K562 (cell line): ENCODE measurements around the gene SNIP1. TPM values are rescaled to one million over a fixed set of nuclear protein-coding genes. Genes with fewer than 3 reads are reported as not detected.
A peak's percentile ranks its signal among the peaks of the same experiment; 100 is the strongest.

Experiments used
- ATF7 ChIP-seq: fragments of 450-650 bp; IDR thresholded peaks from 2 replicates; pipeline ENCODE4 v1.7.1; 2014; ENCODE audit warnings: mild to moderate bottlenecking, moderate library complexity
- BHLHE40 ChIP-seq: IDR thresholded peaks from 2 replicates; pipeline ENCODE4 v1.6.1; 2011; ENCODE audit warnings: low read length, improper control_type of control experiment
- C11orf30 ChIP-seq: fragments of 450-650 bp; IDR thresholded peaks from 2 replicates; pipeline ENCODE4 v1.6.1; 2016; ENCODE audit warnings: low read depth, mild to moderate bottlenecking
- ELF2 ChIP-seq: fragments of 250-450 bp; sonication (Bioruptor Pico); IDR thresholded peaks from 2 replicates; pipeline ENCODE4 v1.5.0; 2021; ENCODE audit warnings: mild to moderate bottlenecking
- KDM4B ChIP-seq, 2 experiments: fragments of 450-650 bp in 1 of 2; sonication (generic) in 1 of 2; IDR thresholded peaks; 2 replicates each; pipeline ENCODE4 v1.6.1; 2016 to 2017; ENCODE audit warnings: borderline replicate concordance in 2 of 2, antibody characterized with exemption in 1 of 2, low read depth in 1 of 2, mild to moderate bottlenecking in 1 of 2
- LCOR ChIP-seq: sonication (generic); formaldehyde crosslinking; IDR thresholded peaks from 2 replicates; pipeline ENCODE4 v1.8.0; 2022; ENCODE audit warnings: mild to moderate bottlenecking, missing genetic modification reagents
- MYNN ChIP-seq, 2 experiments: sonication (generic); formaldehyde crosslinking in 1 of 2; IDR thresholded peaks; 2 replicates each; pipeline versions ENCODE4 v1.5.0 to v1.6.1; 2016 to 2020; ENCODE audit warnings: antibody characterized with exemption in 1 of 2, missing genetic modification reagents in 1 of 2
- RBM17 ChIP-seq: fragments of 200-400 bp; formaldehyde crosslinking; IDR thresholded peaks from 2 replicates; pipeline ENCODE4 v1.6.1; 2017; ENCODE audit warnings: low read depth, mild to moderate bottlenecking, low read length, borderline replicate concordance
- SIN3A ChIP-seq, 2 experiments: fragments of 150-350 bp in 1 of 2; IDR thresholded peaks; 2 replicates each; pipeline ENCODE4 v1.6.1; 2011 to 2016; ENCODE audit warnings: borderline replicate concordance in 2 of 2, low read depth in 2 of 2, low read length in 2 of 2, mild to moderate bottlenecking in 2 of 2, moderate library complexity in 2 of 2; ENCODE audit not compliant: control insufficient read depth in 1 of 2
- SRSF7 ChIP-seq: fragments of 200-400 bp; formaldehyde crosslinking; optimal IDR thresholded peaks from 2 replicates; pipeline ENCODE3; 2017; ENCODE audit warnings: mild to moderate bottlenecking, low read depth, low read length
- ZNF224 ChIP-seq: sonication (generic); formaldehyde crosslinking; IDR thresholded peaks from 2 replicates; pipeline ENCODE4 v1.8.0; 2022; ENCODE audit warnings: mild to moderate bottlenecking, missing genetic modification reagents
- polyA plus RNA-seq, 8 experiments: library from polyadenylated mRNA; depleted of rRNA in 4 of 8; stranded (reverse) in 5 of 8; unstranded in 3 of 8; fragments of >200 nt; fragmentation: Nextera tagmentation in 2 of 8; fragmentation: Illumina TruSeq in 1 of 8; extraction: Ambion mirVana in 2 of 8; extraction: Trizol in 1 of 8; gene quantifications; 2 replicates each; pipeline versions ENCODE4 v1.2.1 to v1.2.3, GENCODE V29; 2011 to 2014; ENCODE audit warnings: inconsistent platforms in 1 of 8, missing spikeins in 1 of 8
- total RNA-seq, 7 experiments: library from RNA; depleted of rRNA in 6 of 7; stranded (reverse); fragments of >200 nt in 6 of 7; fragmentation: Illumina TruSeq in 2 of 7; extraction: Trizol in 2 of 7; gene quantifications; 2 replicates each; pipeline versions ENCODE4 v1.2.1 to v1.2.3, GENCODE V29; 2011 to 2021; ENCODE audit warnings: low replicate concordance in 1 of 7
- TF ChIP-seq, protein P1 (sequence below), 2 experiments: fragments of 450-650 bp in 1 of 2; IDR thresholded peaks; 2 replicates each; pipeline ENCODE4 v1.6.1; 2011 to 2017; ENCODE audit warnings: low read depth in 2 of 2, antibody characterized with exemption in 1 of 2, borderline replicate concordance in 1 of 2, low read length in 1 of 2, mild to moderate bottlenecking in 1 of 2, mixed read lengths in 1 of 2; ENCODE audit not compliant: control insufficient read depth in 1 of 2
- TF ChIP-seq, protein P2 (sequence below), 3 experiments: fragments of 200-800 bp in 1 of 3; fragments of 250-450 bp in 1 of 3; fragments of 450-650 bp in 1 of 3; sonication (Bioruptor Pico) in 1 of 3; sonication (Bioruptor generic) in 1 of 3; formaldehyde crosslinking in 1 of 3; IDR thresholded peaks; 2 replicates each; pipeline versions ENCODE4 v1.6.1 to v1.8.0; 2016 to 2022; ENCODE audit warnings: mild to moderate bottlenecking in 2 of 3, missing genetic modification characterization in 2 of 3, missing compliant biosample characterization in 1 of 3, moderate library complexity in 1 of 3
- TF ChIP-seq, protein P3 (sequence below): fragments of 250-450 bp; sonication (Bioruptor Pico); IDR thresholded peaks from 2 replicates; pipeline ENCODE4 v1.4.0; 2020; ENCODE audit warnings: mild to moderate bottlenecking, moderate library complexity
- TF ChIP-seq, protein P4 (sequence below): sonication (generic); formaldehyde crosslinking; IDR thresholded peaks from 2 replicates; pipeline ENCODE4 v1.8.0; 2022; ENCODE audit warnings: mild to moderate bottlenecking, missing genetic modification reagents

Gene SNIP1
- total and polyA plus RNA-seq, 9 of the 15 experiments (the other 6 are each of a cell fraction or from before 2014, with no cell fraction given) = 2.9 to 25.9 (median 14.6) TPM

DNA sequence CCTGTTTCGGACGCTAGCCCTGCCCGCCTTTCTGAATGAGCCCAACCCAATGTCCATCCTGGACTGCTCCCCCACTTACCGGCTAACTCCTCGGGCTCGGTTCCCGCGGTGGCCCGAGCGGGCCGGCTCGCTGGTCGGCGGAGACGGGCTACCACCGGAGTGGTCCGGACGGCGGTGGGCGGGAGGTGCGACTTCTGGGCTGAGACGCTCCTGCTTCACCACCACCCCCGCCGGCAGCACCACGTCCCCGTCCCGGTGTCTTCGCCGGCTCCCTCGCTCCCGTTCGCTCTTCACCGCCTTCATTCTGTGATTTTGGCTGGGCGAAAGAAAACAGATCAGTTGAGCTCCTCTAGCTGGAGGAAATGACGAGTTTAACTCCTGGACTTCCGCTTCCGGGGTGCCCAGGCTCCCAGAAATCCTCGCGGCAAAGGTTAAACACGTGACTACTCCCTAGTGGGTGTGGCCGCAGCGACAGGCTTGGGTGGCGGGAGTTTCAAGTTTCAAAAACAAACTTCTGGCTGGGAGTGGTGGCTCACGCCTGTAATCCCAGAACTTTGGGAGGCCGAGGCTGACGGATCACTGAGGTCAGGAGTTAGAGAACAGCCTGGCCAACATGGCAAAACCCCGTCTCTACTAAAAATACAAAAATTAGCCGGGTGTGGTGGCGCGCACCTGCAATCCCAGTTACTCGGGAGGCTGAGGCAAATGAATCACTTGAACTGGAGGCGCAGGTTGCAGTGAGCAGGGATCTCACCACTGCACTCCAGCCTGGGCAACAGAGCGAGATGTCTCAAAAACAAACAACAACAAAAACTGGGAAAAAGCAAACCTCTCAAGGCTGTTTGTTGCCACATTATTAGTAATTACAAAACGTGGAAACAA is at the start of gene SNIP1 (continued):
- TF ChIP-seq, protein P1, sequence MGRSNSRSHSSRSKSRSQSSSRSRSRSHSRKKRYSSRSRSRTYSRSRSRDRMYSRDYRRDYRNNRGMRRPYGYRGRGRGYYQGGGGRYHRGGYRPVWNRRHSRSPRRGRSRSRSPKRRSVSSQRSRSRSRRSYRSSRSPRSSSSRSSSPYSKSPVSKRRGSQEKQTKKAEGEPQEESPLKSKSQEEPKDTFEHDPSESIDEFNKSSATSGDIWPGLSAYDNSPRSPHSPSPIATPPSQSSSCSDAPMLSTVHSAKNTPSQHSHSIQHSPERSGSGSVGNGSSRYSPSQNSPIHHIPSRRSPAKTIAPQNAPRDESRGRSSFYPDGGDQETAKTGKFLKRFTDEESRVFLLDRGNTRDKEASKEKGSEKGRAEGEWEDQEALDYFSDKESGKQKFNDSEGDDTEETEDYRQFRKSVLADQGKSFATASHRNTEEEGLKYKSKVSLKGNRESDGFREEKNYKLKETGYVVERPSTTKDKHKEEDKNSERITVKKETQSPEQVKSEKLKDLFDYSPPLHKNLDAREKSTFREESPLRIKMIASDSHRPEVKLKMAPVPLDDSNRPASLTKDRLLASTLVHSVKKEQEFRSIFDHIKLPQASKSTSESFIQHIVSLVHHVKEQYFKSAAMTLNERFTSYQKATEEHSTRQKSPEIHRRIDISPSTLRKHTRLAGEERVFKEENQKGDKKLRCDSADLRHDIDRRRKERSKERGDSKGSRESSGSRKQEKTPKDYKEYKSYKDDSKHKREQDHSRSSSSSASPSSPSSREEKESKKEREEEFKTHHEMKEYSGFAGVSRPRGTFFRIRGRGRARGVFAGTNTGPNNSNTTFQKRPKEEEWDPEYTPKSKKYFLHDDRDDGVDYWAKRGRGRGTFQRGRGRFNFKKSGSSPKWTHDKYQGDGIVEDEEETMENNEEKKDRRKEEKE (IDR thresholded peaks at IDR 0.05; ENCODE audit: borderline replicate concordance in 1 of 2, control insufficient read depth in 1 of 2, low read depth in 2 of 2, low read length in 1 of 2) = no peak; a peak in 1 of 4 replicates
- TF ChIP-seq, protein P2, sequence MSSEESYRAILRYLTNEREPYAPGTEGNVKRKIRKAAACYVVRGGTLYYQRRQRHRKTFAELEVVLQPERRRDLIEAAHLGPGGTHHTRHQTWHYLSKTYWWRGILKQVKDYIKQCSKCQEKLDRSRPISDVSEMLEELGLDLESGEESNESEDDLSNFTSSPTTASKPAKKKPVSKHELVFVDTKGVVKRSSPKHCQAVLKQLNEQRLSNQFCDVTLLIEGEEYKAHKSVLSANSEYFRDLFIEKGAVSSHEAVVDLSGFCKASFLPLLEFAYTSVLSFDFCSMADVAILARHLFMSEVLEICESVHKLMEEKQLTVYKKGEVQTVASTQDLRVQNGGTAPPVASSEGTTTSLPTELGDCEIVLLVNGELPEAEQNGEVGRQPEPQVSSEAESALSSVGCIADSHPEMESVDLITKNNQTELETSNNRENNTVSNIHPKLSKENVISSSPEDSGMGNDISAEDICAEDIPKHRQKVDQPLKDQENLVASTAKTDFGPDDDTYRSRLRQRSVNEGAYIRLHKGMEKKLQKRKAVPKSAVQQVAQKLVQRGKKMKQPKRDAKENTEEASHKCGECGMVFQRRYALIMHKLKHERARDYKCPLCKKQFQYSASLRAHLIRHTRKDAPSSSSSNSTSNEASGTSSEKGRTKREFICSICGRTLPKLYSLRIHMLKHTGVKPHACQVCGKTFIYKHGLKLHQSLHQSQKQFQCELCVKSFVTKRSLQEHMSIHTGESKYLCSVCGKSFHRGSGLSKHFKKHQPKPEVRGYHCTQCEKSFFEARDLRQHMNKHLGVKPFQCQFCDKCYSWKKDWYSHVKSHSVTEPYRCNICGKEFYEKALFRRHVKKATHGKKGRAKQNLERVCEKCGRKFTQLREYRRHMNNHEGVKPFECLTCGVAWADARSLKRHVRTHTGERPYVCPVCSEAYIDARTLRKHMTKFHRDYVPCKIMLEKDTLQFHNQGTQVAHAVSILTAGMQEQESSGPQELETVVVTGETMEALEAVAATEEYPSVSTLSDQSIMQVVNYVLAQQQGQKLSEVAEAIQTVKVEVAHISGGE (CRISPR knock-in tag; IDR thresholded peaks at IDR 0.05) = peak in 2 of 3 experiments; percentile 21 to 68; a peak in 1 of 6 replicates
- TF ChIP-seq ELF2 (CRISPR knock-in tag) = peak; percentile 86
- TF ChIP-seq SRSF7 = no peak
- no peak; the same call in 1 of the 2 replicates for TF ChIP-seq ZNF224 (CRISPR knock-in tag)
- peak in 1 of 2 experiments; percentile 91; a peak in 1 of 4 replicates for TF ChIP-seq KDM4B (IDR thresholded peaks at IDR 0.05; ENCODE audit: borderline replicate concordance in 2 of 2, low read depth in 1 of 2)
- TF ChIP-seq, protein P3, sequence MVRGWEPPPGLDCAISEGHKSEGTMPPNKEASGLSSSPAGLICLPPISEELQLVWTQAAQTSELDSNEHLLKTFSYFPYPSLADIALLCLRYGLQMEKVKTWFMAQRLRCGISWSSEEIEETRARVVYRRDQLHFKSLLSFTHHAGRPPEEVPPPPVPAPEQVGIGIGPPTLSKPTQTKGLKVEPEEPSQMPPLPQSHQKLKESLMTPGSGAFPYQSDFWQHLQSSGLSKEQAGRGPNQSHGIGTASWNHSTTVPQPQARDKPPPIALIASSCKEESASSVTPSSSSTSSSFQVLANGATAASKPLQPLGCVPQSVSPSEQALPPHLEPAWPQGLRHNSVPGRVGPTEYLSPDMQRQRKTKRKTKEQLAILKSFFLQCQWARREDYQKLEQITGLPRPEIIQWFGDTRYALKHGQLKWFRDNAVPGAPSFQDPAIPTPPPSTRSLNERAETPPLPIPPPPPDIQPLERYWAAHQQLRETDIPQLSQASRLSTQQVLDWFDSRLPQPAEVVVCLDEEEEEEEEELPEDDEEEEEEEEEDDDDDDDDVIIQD (CRISPR knock-in tag) = peak; percentile 64; the same call in 1 of the 2 replicates
- TF ChIP-seq BHLHE40 = peak; percentile 98
- peak; percentile 96 for TF ChIP-seq C11orf30
- TF ChIP-seq RBM17 = no peak
- TF ChIP-seq LCOR (CRISPR knock-in tag) = peak; percentile 89
- TF ChIP-seq MYNN (IDR thresholded peaks at IDR 0.05) = no peak
- TF ChIP-seq MYNN (CRISPR knock-in tag; IDR thresholded peaks at IDR 0.05) = no peak
- peak; percentile 87 to 94; a peak in 2 of 4 replicates for TF ChIP-seq SIN3A (IDR thresholded peaks at IDR 0.05; ENCODE audit: borderline replicate concordance in 2 of 2, control insufficient read depth in 1 of 2, low read depth in 2 of 2, low read length in 2 of 2)
- peak; percentile 83 for TF ChIP-seq ATF7
- TF ChIP-seq, protein P4, sequence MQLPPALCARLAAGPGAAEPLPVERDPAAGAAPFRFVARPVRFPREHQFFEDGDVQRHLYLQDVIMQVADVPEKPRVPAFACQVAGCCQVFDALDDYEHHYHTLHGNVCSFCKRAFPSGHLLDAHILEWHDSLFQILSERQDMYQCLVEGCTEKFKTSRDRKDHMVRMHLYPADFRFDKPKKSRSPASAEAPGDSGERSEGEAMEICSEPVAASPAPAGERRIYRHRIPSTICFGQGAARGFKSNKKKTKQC (CRISPR knock-in tag) = peak; percentile 78
